ENCODE results near the gene PRORP.
"Not testable (repeated sequence)": the region's sequence is repeated elsewhere in the genome, so short reads cannot be mapped to it uniquely, and the experiment has no call there.

Gene PRORP

GRCh38 chr14:35121887-35122695 lies at the start of gene PRORP, which contains the start of gene PPP2R3C:
Gene PRORP (plus strand): TSS chr14:35122552. CDS start chr14:35123246, 694 bp downstream.
Gene PPP2R3C (minus strand): TSS chr14:35121990. CDS start chr14:35121959, 31 bp downstream.
- H3K9me3 ChIP-seq (ENCODE audit: control insufficient read depth, insufficient read depth, low read depth, low read length), result no peaks in the 10 kb centered on the region
- H3K27me3 ChIP-seq (ENCODE audit: control insufficient read depth, insufficient read depth, low read length), result no peaks in the 10 kb centered on the region
- H3K9ac ChIP-seq (ENCODE audit: low read length), result peak within 1 kb of the TSS; percentile 96
- H3K4me1 ChIP-seq (ENCODE audit: control insufficient read depth, insufficient read depth, low read length), result peaks cover 9% of the 10 kb centered on the region
- 0 out of 2 replicates have a peak, but pooled peaks cover 3% of the 10 kb centered on the region for H3K36me3 ChIP-seq (ENCODE audit: control insufficient read depth, insufficient read depth, low read length)
- H3K27ac ChIP-seq (ENCODE audit: low read depth, low read length), result peak within 1 kb of the TSS; percentile 98
- H3K4me3 ChIP-seq (ENCODE audit: low read depth, low read length), result peak within 1 kb of the TSS; percentile 83

- H3K4me3 ChIP-seq (ENCODE audit: low read depth, low read length), result no peak overlapping the region
- H3K9ac ChIP-seq (ENCODE audit: low read length), result no peak overlapping the region
- H3K36me3 ChIP-seq (ENCODE audit: control insufficient read depth, insufficient read depth, low read length), result peaks cover 15% of the 10 kb centered on the region
- H3K27ac ChIP-seq (ENCODE audit: low read depth, low read length), result no peak overlapping the region
- no peaks in the 10 kb centered on the region for H3K9me3 ChIP-seq (ENCODE audit: control insufficient read depth, insufficient read depth, low read depth, low read length)
- H3K27me3 ChIP-seq (ENCODE audit: control insufficient read depth, insufficient read depth, low read length), result no peaks in the 10 kb centered on the region
- no peaks in the 10 kb centered on the region for H3K4me1 ChIP-seq (ENCODE audit: control insufficient read depth, insufficient read depth, low read length)
Measured at GRCh38 chr14:35073486-35073885, 48.9 kb upstream of the PRORP start.

- Histone ChIP-seq H3K27me3 (ENCODE audit: control insufficient read depth, insufficient read depth, low read length) (no peaks in the 10 kb centered on the region), H3K4me1 (ENCODE audit: control insufficient read depth, insufficient read depth, low read length) (no peaks in the 10 kb centered on the region), H3K36me3 (ENCODE audit: control insufficient read depth, insufficient read depth, low read length) (peaks cover 40% of the 10 kb centered on the region), H3K27ac (ENCODE audit: low read depth, low read length) (no peak overlapping the region), H3K9ac (ENCODE audit: low read length) (no peak overlapping the region), H3K9me3 (ENCODE audit: control insufficient read depth, insufficient read depth, low read depth, low read length) (no peaks in the 10 kb centered on the region), H3K4me3 (ENCODE audit: low read depth, low read length) (no peak overlapping the region)
Measured at GRCh38 chr14:35078082-35078481, 44.3 kb upstream of the PRORP start.

GRCh38 chr14:35079742-35080141 lies 42.6 kb upstream of the PRORP start:
- no peaks in the 10 kb centered on the region for H3K4me1 ChIP-seq (ENCODE audit: control insufficient read depth, insufficient read depth, low read length)
- H3K9ac ChIP-seq (ENCODE audit: low read length), result no peak overlapping the region
- no peaks in the 10 kb centered on the region for H3K27me3 ChIP-seq (ENCODE audit: control insufficient read depth, insufficient read depth, low read length)
- H3K27ac ChIP-seq (ENCODE audit: low read depth, low read length), result no peak overlapping the region
- no peak overlapping the region for H3K4me3 ChIP-seq (ENCODE audit: low read depth, low read length)
- no peaks in the 10 kb centered on the region for H3K9me3 ChIP-seq (ENCODE audit: control insufficient read depth, insufficient read depth, low read depth, low read length)
- H3K36me3 ChIP-seq (ENCODE audit: control insufficient read depth, insufficient read depth, low read length), result peaks cover 48% of the 10 kb centered on the region

- H3K9ac ChIP-seq (ENCODE audit: low read length), result no peak overlapping the region
- no peaks in the 10 kb centered on the region for H3K4me1 ChIP-seq (ENCODE audit: control insufficient read depth, insufficient read depth, low read length)
- no peak overlapping the region for H3K27ac ChIP-seq (ENCODE audit: low read depth, low read length)
- H3K27me3 ChIP-seq (ENCODE audit: control insufficient read depth, insufficient read depth, low read length), result no peaks in the 10 kb centered on the region
- H3K9me3 ChIP-seq (ENCODE audit: control insufficient read depth, insufficient read depth, low read depth, low read length), result no peaks in the 10 kb centered on the region
- H3K4me3 ChIP-seq (ENCODE audit: low read depth, low read length), result no peak overlapping the region
- peaks cover 63% of the 10 kb centered on the region for H3K36me3 ChIP-seq (ENCODE audit: control insufficient read depth, insufficient read depth, low read length)
Measured at GRCh38 chr14:35083530-35084150, 38.7 kb upstream of the PRORP start.

- Histone ChIP-seq H3K4me3 (ENCODE audit: low read depth, low read length) (no peak overlapping the region), H3K27ac (ENCODE audit: low read depth, low read length) (no peak overlapping the region), H3K9ac (ENCODE audit: low read length) (no peak overlapping the region), H3K36me3 (ENCODE audit: control insufficient read depth, insufficient read depth, low read length) (peaks cover 54% of the 10 kb centered on the region), H3K4me1 (ENCODE audit: control insufficient read depth, insufficient read depth, low read length) (no peaks in the 10 kb centered on the region), H3K9me3 (ENCODE audit: control insufficient read depth, insufficient read depth, low read depth, low read length) (no peaks in the 10 kb centered on the region), H3K27me3 (ENCODE audit: control insufficient read depth, insufficient read depth, low read length) (no peaks in the 10 kb centered on the region)
Measured at GRCh38 chr14:35085441-35085840, 36.9 kb upstream of the PRORP start.

- no peak overlapping the region for H3K4me3 ChIP-seq (ENCODE audit: low read depth, low read length)
- H3K27ac ChIP-seq (ENCODE audit: low read depth, low read length), result no peak overlapping the region
- H3K9ac ChIP-seq (ENCODE audit: low read length), result no peak overlapping the region
- H3K36me3 ChIP-seq (ENCODE audit: control insufficient read depth, insufficient read depth, low read length), result peaks cover 51% of the 10 kb centered on the region
- H3K4me1 ChIP-seq (ENCODE audit: control insufficient read depth, insufficient read depth, low read length), result no peaks in the 10 kb centered on the region
- no peaks in the 10 kb centered on the region for H3K27me3 ChIP-seq (ENCODE audit: control insufficient read depth, insufficient read depth, low read length)
- 0 out of 2 replicates have a peak, but pooled peaks cover 2% of the 10 kb centered on the region for H3K9me3 ChIP-seq (ENCODE audit: control insufficient read depth, insufficient read depth, low read depth, low read length)
Measured at GRCh38 chr14:35088514-35088913, 33.8 kb upstream of the PRORP start.

GRCh38 chr14:35094645-35095044 lies 27.7 kb upstream of the PRORP start:
- not testable (repeated sequence) for H3K27ac ChIP-seq (ENCODE audit: low read depth, low read length); H3K9me3 ChIP-seq (ENCODE audit: control insufficient read depth, insufficient read depth, low read depth, low read length); H3K9ac ChIP-seq (ENCODE audit: low read length); H3K27me3 ChIP-seq (ENCODE audit: control insufficient read depth, insufficient read depth, low read length); H3K4me1 ChIP-seq (ENCODE audit: control insufficient read depth, insufficient read depth, low read length); H3K4me3 ChIP-seq (ENCODE audit: low read depth, low read length)
- H3K36me3 ChIP-seq (ENCODE audit: control insufficient read depth, insufficient read depth, low read length), result peaks cover 64% of the 10 kb centered on the region

- Histone ChIP-seq H3K4me3 (ENCODE audit: low read depth, low read length) (no peak overlapping the region), H3K4me1 (ENCODE audit: control insufficient read depth, insufficient read depth, low read length) (peaks cover 2% of the 10 kb centered on the region; the same call in 1 of the 2 replicates), H3K27ac (ENCODE audit: low read depth, low read length) (no peak overlapping the region), H3K9ac (ENCODE audit: low read length) (no peak overlapping the region), H3K36me3 (ENCODE audit: control insufficient read depth, insufficient read depth, low read length) (peaks cover 53% of the 10 kb centered on the region), H3K27me3 (ENCODE audit: control insufficient read depth, insufficient read depth, low read length) (no peaks in the 10 kb centered on the region), H3K9me3 (ENCODE audit: control insufficient read depth, insufficient read depth, low read depth, low read length) (peaks cover 8% of the 10 kb centered on the region)
Measured at GRCh38 chr14:35107866-35108265, 14.5 kb upstream of the PRORP start.

GRCh38 chr14:35112641-35113040 lies 9.7 kb upstream of the PRORP start:
- peaks cover 53% of the 10 kb centered on the region for H3K36me3 ChIP-seq (ENCODE audit: control insufficient read depth, insufficient read depth, low read length)
- peaks cover 8% of the 10 kb centered on the region for H3K9me3 ChIP-seq (ENCODE audit: control insufficient read depth, insufficient read depth, low read depth, low read length)
- H3K4me1 ChIP-seq (ENCODE audit: control insufficient read depth, insufficient read depth, low read length), result peaks cover 10% of the 10 kb centered on the region
- no peaks in the 10 kb centered on the region for H3K27me3 ChIP-seq (ENCODE audit: control insufficient read depth, insufficient read depth, low read length)
- H3K9ac ChIP-seq (ENCODE audit: low read length), result no peak overlapping the region
- H3K27ac ChIP-seq (ENCODE audit: low read depth, low read length), result 0 out of 2 replicates have a peak overlapping the region, but pooled peaks have one; percentile 40
- H3K4me3 ChIP-seq (ENCODE audit: low read depth, low read length), result no peak overlapping the region

GRCh38 chr14:35113308-35113950 lies 8.9 kb upstream of the PRORP start:
- Histone ChIP-seq H3K27ac (ENCODE audit: low read depth, low read length) (peak overlapping the region; percentile 40; the same call in 1 of the 2 replicates), H3K4me1 (ENCODE audit: control insufficient read depth, insufficient read depth, low read length) (peaks cover 10% of the 10 kb centered on the region), H3K9me3 (ENCODE audit: control insufficient read depth, insufficient read depth, low read depth, low read length) (peaks cover 8% of the 10 kb centered on the region), H3K27me3 (ENCODE audit: control insufficient read depth, insufficient read depth, low read length) (no peaks in the 10 kb centered on the region), H3K9ac (ENCODE audit: low read length) (no peak overlapping the region), H3K36me3 (ENCODE audit: control insufficient read depth, insufficient read depth, low read length) (peaks cover 48% of the 10 kb centered on the region), H3K4me3 (ENCODE audit: low read depth, low read length) (no peak overlapping the region)

All from HUES6 (cell line).